Motor neuron (in vitro differentiated cells): Measurements from ENCODE around the gene PTPRT. TPM values are rescaled to one million over a fixed set of nuclear protein-coding genes. Genes with fewer than 3 reads are reported as not detected.

Experiments
- ATAC-seq, 8 experiments: fragments of 200-7000 bp; cut with Tn5 transposase; replicated peaks in 6 of 8; 2 replicates each; pipeline ENCODE4 v1.8.0; 2021; ENCODE audit warnings: mild to moderate bottlenecking in 8 of 8, moderate library complexity in 8 of 8
- H3K27ac ChIP-seq, 2 donors: fragments of 250-450 bp; sonication (Bioruptor Pico); 2 replicates each; pipeline ENCODE4 v1.9.0; 2021; ENCODE audit warnings: antibody characterized with exemption in 2 of 2, mild to moderate bottlenecking in 2 of 2, moderate library complexity in 1 of 2
- H3K4me1 ChIP-seq, 2 donors: fragments of 250-450 bp; sonication (Bioruptor Pico); replicated peaks in 1 of 2; 2 replicates each; pipeline ENCODE4 v1.6.1; 2021; ENCODE audit warnings: antibody characterized with exemption in 2 of 2, mild to moderate bottlenecking in 2 of 2, moderate library complexity in 1 of 2
- H3K4me3 ChIP-seq, 5 donors: fragments of 250-450 bp; sonication (Bioruptor Pico); 2 replicates each; pipeline ENCODE4 v1.9.0; 2021; ENCODE audit warnings: antibody characterized with exemption in 5 of 5, mild to moderate bottlenecking in 5 of 5, moderate library complexity in 4 of 5
- WGBS, 10 experiments: fragments of 450-650 bp; shearing (Covaris generic); methylation state at CpG; one replicate each; pipeline ENCODE4 v1.0.0; 2022; 5-methylcytosine and 5-hydroxymethylcytosine counted together
- in situ Hi-C, 9 experiments: fragments of 400-800 bp; cut with MboI; loops; one replicate each; pipeline ENCODE4 v1.15.0; 2021; ENCODE audit warnings: low sequenced_read_pairs in 9 of 9, low pct_unique_long_range_greater_than_20kb in 2 of 9; ENCODE audit not compliant: unreplicated experiment in 9 of 9
- total RNA-seq, 8 experiments: library from RNA; unstranded; fragments of 300-600 nt; gene quantifications; 2 replicates each; pipeline versions ENCODE4 v1.2.3 to v1.2.4, GENCODE V29; 2022

PTPRT gene
- total RNA-seq, 8 experiments from 2014 or later: 0.05 to 1.0 (median 0.32) TPM; not detected in 1

DNA sequence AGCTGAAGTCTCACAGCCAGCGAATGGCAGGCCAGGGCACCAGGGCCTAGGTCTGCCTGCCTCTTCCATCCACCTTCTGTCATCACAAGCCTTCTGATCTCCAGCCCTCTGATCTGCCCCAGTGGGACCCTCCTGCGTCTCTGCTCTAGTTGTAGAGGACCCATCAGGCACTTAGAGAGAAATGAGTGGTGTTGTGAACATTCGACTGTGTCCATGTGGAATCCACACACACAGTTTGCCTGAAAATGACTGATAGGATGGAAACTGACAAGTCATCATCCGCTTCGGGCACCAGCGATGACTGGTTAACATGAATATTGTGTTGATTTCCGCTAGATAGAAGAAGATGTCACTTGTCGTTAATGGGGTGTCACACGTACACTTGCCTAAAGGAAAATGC, 221.0 kb downstream of the PTPRT start:
- H3K4me3 ChIP-seq: no peak overlapping the region
- H3K27ac ChIP-seq: no peak overlapping the region
- no peak for ATAC-seq
- no peaks in the 10 kb centered on the region for H3K4me1 ChIP-seq
- 0 to 93% (median 56%) methylated on average over 1 to 7 of the region's 9 CpGs for WGBS, 10 experiments
- in situ Hi-C loops: loop anchor here in 1 of 9 experiments (25.0 kb wide), 1 partner anchor 106 kb away; no protein-coding TSS in a partner anchor

DNA sequence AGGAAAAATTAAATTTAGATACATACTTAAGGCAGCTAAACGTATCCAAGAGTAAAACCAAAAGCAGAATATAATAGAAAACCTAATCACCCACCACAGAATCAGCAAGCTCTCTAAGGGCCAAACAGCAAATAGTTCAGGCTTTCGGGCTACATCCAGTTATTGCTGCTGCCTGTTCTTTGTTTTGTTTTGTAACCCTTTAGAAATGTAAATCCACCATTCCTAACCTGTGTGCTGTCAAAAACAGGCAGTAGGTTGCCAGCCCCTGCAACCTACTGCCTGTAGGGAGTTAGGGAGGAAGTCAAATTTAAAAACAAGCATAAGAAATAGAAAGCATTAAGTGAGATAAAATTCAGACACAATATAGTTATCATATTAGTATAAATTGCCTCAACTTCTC, 225.9 kb downstream of the PTPRT start:
- 0 to 75% (median 34%) methylated on average over 1 to 2 of the region's 2 CpGs for WGBS, 10 experiments
- ATAC-seq: no peak
- in situ Hi-C loops: loop anchor here in 1 of 9 experiments (25.0 kb wide), 1 partner anchor 101 kb away; no protein-coding TSS in a partner anchor

DNA sequence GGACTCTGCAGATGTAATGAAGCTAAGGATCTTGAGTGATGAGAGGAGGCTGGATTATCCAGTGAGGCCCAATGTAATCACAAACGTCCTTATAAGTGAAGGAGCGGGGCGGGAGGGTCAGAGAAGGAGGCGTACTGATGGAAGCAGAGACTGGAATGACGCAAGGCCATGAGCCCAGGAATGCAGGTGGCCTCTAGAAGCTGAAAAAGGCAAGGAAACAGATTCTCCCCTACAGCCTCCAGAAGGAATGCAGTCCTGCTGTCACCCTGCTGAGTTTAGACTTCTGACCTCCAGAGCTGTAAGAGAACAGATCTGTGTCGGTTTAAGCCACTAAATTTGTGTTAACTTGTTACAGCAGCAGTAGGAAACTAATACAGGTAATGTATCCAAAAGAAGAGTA, 227.9 kb downstream of the PTPRT start:
- WGBS, 10 experiments: 0 to 74% (median 37%) methylated on average over 2 to 5 of the region's 6 CpGs; no CpG with 5 or more reads in 4 of the 10 experiments
- Histone ChIP-seq H3K4me1 (peaks cover 0 to 2% of the 10 kb centered on the region in 2 donors), H3K4me3 (no peak overlapping the region), H3K27ac (no peak overlapping the region)
- in situ Hi-C loops: loop anchor here in 1 of 9 experiments (25.0 kb wide), 1 partner anchor 99 kb away; no protein-coding TSS in a partner anchor
- no peak for ATAC-seq

More for the DNA sequence above, 225.9 kb downstream of the PTPRT start:
- no peak overlapping the region for H3K27ac ChIP-seq
- H3K4me3 ChIP-seq: no peak overlapping the region
- no peaks in the 10 kb centered on the region for H3K4me1 ChIP-seq

DNA sequence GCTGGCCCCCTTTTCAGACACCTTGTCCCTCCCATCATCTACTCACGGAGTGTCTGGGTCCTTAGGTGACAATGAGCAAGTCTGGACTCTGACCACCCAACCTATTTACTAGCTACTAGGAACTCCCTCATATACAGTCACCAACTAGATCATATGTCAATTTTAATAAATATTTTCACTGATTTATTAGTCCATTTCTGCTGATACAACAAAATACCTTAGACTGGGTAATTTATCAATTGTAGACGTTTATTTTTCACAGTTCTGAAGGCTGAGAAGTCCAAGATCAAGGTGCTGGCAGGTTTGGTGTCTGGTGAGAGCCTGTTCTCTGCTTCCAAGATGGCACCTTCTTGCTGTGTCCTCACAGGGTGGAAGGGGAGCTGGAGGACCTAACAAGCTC, 229.7 kb downstream of the PTPRT start:
- Histone ChIP-seq H3K4me1 (peaks cover 0 to 3% of the 10 kb centered on the region in 2 donors), H3K27ac (no peak overlapping the region), H3K4me3 (no peak overlapping the region)
- WGBS, 10 experiments: 0 to 72% (median 20%) methylated on average over 1 to 2 of the region's 2 CpGs; no CpG with 5 or more reads in 3 of the 10 experiments
- ATAC-seq: no peak
- in situ Hi-C loops: loop anchor here in 1 of 9 experiments (25.0 kb wide), 1 partner anchor 98 kb away; no protein-coding TSS in a partner anchor

DNA sequence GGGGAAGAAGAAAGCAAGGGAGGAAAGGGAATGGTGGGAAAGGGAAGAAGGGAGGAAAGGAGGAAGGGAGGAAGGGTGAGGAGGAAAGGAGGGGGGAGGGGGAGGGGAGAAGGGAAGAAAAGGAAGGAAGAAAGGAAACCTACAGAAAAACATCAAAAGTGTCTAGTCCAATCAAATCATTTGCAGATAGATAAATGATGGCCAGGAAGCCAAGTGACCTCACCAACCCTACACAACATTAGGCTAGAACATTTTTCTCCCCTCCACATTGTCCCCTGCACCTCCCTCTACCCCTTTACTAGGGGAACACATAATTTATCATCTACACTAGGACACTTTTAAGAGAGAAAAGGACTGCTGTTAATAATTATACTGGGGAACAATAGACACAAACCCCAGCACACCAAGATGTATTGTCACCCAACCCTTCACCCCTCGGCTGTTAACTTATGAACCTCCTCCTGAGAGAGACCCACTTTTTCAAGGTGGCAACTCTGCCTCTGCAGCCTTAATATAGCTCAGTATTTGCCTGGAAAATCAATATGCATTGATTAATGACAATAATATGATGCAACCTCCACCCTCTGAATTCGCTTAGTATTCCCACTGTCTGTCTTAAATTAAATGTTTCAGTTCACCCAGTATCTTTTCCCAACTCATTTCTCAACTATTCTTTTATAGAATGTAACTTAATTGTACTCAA, 231.2 kb downstream of the PTPRT start:
- Histone ChIP-seq H3K27ac (no peak overlapping the region), H3K4me3 (no peak overlapping the region), H3K4me1 (peaks cover 0 to 3% of the 10 kb centered on the region in 2 donors)
- in situ Hi-C loops: loop anchor here in 1 of 9 experiments (25.0 kb wide), 1 partner anchor 96 kb away; no protein-coding TSS in a partner anchor
- 6 to 33% (median 18%) methylated on average over 1 to 2 of the region's 2 CpGs; no CpG with 5 or more reads in 3 of the 10 experiments for WGBS, 10 experiments
- ATAC-seq: peak in 4 of 8 experiments; percentile 59 to 82 (median 60)

DNA sequence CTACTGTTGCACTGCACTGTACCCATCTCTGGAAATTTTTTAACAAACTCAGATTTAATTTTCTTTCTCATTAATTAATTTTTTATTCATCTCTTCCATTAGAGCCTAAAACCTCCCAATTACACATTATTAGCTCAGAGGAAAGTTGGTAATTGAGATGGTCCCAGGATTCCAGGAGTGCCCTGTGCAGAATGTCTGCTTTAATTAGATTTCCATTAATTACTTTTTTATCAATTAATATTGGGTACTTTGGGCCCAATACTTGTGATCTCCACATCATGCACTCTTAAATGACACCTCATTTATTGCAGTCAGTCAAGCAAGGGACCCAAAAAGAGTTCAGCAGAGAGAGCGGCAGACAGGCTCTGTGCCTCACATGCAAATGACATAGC, 232.0 kb downstream of the PTPRT start:
- in situ Hi-C loops: loop anchor here in 1 of 9 experiments (25.0 kb wide), 1 partner anchor 95 kb away; no protein-coding TSS in a partner anchor
- H3K4me3 ChIP-seq: no peak overlapping the region
- H3K27ac ChIP-seq: no peak overlapping the region
- ATAC-seq: peak in 1 of 8 experiments; percentile 39
- H3K4me1 ChIP-seq: peaks cover 0 to 3% of the 10 kb centered on the region in 2 donors
- WGBS, 10 experiments: 100% methylated on average over 1 of the region's 1 CpG; no CpG with 5 or more reads in 8 of the 10 experiments

DNA sequence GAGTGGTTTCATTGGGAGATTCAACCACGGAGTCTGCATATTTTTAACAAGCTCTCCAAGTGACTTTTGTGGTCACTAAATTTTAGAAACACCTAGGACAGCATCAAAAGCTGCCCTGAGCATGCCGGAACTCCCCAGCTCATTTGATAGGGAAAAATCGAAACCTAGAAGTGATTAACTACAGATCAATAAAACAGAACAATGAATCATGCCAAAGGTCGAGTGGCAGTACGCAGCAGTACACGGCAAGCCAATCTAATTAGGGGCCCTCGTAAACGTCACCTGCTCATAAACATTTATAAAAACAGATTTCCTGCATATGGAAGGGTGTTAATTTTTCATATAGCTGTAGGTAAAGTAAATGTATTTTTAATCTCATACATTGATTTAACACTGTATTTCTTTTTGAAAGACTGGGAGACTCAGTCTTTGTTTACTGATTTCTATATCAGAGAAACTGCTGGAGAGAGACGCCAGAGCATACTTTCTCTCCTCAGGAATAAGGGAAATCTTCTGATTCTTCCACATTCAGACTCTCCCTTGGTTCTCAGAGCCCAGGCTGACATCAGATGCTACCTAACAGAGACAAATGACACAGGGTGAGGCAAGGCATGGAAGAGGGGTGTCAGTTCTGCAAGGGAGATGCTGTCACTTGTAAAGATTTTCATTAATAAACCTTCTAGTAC, 232.5 kb downstream of the PTPRT start:
- in situ Hi-C loops: loop anchor here in 1 of 9 experiments (25.0 kb wide), 1 partner anchor 95 kb away; no protein-coding TSS in a partner anchor
- Histone ChIP-seq H3K4me3 (no peak overlapping the region), H3K4me1 (peaks cover 0 to 3% of the 10 kb centered on the region in 2 donors), H3K27ac (no peak overlapping the region)
- peak in 4 of 8 experiments; percentile 60 to 78 (median 76) for ATAC-seq
- 0 to 48% (median 19%) methylated on average over 1 to 9 of the region's 9 CpGs for WGBS, 10 experiments

DNA sequence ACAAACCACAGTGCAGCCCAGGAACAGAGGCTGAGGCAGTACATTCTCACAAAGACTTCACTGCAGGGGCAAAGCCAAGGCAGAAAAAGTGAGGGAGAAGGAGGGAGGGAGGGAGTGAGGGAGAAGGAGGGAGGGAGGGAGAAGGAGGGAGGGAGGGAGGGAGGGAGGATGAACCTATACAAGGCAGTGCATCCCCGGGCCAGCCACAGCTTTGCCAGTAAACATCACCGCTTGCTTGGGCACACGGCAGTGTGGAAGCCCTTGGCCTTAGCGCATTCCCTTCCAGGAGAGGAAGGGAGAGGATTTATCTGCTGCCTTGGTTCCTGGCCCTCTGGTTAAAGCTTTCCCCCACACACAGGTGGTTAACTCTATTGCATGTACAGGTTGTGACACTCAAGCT, 234.0 kb downstream of the PTPRT start:
- WGBS, 10 experiments: 70% methylated on average over 2 of the region's 4 CpGs; no CpG with 5 or more reads in 9 of the 10 experiments
- no peak for ATAC-seq
- Histone ChIP-seq H3K4me1 (peaks cover 0 to 3% of the 10 kb centered on the region in 2 donors), H3K4me3 (no peak overlapping the region), H3K27ac (no peak overlapping the region)
- in situ Hi-C loops: loop anchor here in 1 of 9 experiments (25.0 kb wide), 1 partner anchor 93 kb away; no protein-coding TSS in a partner anchor

DNA sequence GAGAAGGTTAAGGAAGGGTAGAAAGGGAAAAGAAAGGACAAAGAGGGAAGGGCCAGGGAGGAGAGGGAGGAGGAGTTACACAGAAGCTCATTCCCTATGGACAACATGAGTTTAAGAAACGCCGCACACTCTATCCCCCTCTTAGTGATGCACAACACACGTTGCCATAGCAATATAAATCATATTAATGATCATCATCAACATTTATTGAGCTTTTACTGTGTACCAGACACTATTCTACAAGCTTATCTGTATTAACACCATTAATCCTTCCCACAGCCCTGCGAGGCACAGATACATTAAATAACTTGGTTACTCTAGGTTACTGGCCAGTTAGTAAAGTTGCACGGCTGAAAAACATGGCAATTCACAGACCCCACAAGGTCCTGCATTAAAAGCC, 234.8 kb downstream of the PTPRT start:
- ATAC-seq: peak in 1 of 8 experiments; percentile 52
- Histone ChIP-seq H3K27ac (no peak overlapping the region), H3K4me1 (peaks cover 0 to 3% of the 10 kb centered on the region in 2 donors), H3K4me3 (no peak overlapping the region)
- 0 to 76% (median 41%) methylated on average over 1 to 5 of the region's 5 CpGs for WGBS, 10 experiments
- in situ Hi-C loops: loop anchor here in 1 of 9 experiments (25.0 kb wide), 1 partner anchor 93 kb away; no protein-coding TSS in a partner anchor

DNA sequence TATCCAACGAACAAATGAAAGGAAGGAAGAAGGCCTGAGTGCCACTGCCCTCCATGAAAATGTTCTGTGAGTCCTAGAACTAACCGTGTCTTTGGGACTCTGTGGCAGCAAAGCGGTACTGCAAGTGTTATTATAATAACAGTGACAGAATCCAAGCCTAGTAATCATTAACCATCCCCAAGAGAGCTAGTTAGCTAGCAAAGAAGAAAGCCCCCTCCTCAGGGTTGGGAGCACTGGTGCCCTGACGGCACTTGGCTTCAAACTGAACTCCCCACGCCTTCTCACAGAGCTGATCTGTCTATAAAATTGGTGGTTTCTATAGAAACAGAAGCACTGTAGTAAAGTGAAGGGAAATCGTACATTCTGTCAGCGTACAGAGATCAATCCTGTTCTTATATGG, 239.8 kb downstream of the PTPRT start:
- in situ Hi-C loops: loop anchor here in 1 of 9 experiments (25.0 kb wide), 1 partner anchor 88 kb away; no protein-coding TSS in a partner anchor
- Histone ChIP-seq H3K27ac (no peak overlapping the region), H3K4me1 (peaks cover 0 to 2% of the 10 kb centered on the region in 2 donors), H3K4me3 (no peak overlapping the region)
- ATAC-seq: peak in 1 of 8 experiments; percentile 30
- WGBS, 10 experiments: 0 to 47% (median 25%) methylated on average over 1 to 6 of the region's 7 CpGs; no CpG with 5 or more reads in 1 of the 10 experiments

DNA sequence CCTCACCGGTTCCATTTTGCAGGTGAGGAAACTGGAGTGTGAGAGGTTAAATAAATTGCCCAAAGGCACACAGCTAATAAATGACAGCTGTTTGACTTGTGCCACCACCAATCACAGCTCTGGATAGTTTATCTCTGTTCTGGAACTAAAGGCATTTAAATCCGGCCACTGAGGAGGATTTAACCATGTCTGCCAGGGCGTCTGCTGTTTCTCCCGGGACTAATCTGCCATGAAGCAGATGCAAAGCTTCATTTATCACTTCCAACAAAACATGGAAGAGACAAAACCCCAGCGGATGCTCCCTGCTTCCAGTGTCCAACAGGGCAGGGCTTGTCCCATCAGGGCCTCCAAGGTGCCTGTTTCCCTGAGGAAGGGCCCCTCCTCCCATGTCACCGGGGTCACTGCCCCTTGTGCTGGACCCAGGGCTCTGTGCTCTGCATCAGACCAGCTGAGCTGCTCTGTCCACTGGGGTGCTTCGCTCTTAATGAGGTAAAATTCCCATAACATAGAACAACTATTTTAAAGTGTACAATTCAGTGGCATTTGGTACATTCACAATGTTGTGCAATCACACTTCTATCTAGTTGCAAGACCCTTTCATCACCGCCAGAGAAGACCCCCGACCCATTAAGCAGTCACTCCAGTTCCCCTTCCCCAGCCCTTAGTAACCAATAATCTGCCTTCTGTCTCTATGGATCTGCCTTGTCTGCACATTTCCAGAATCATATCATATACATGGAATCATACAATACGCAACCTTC, 244.3 kb downstream of the PTPRT start:
- H3K4me1 ChIP-seq: peaks cover 0 to 2% of the 10 kb centered on the region in 2 donors
- ATAC-seq: no peak
- H3K27ac ChIP-seq: no peak overlapping the region
- 0 to 68% (median 44%) methylated on average over 1 to 6 of the region's 10 CpGs; no CpG with 5 or more reads in 1 of the 10 experiments for WGBS, 10 experiments
- in situ Hi-C loops: no loop called here
- no peak overlapping the region for H3K4me3 ChIP-seq

DNA sequence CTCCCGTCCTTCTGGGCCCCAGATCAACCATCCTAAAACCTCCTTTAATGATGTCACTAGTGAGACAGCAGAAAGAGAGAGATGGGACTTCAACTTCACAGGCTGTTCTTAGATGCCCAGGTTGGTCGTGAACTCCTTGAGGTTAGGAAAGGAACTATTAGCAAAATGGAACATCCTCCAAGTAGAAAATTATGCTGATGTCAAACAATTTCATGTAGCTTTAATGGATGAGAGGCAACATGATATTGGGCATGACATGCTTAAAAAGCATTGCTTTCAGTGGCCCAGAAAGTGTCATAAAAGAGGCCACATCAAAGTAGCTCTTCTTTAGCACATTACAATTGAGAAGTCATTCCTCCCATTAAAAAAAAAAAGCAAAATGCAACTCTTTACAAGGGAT, 248.1 kb downstream of the PTPRT start:
- Histone ChIP-seq H3K27ac (no peak overlapping the region), H3K4me3 (no peak overlapping the region), H3K4me1 (peaks cover 0 to 2% of the 10 kb centered on the region in 2 donors)
- in situ Hi-C loops: no loop called here
- ATAC-seq: no peak
- 0 to 60% (median 45%) methylated on average over 1 to 2 of the region's 2 CpGs; no CpG with 5 or more reads in 1 of the 10 experiments for WGBS, 10 experiments
